Esophagus squamous epithelium (tissue), 5 donors: Measurements from ENCODE around the gene DENND10. TPM values are rescaled to one million over a fixed set of nuclear protein-coding genes. Genes with fewer than 3 reads are reported as not detected.
A peak's percentile ranks its signal among the peaks of the same experiment; 100 is the strongest.

Experiments
- DNase-seq: peaks from one replicate; lab custom pipeline; 2025; lab: John Stamatoyannopoulos, UW
- H3K27ac ChIP-seq, 4 donors: fragments of 200-600 bp; sonication (generic); one replicate each; pipeline ENCODE4 v1.5.1; 2016 to 2019; ENCODE audit warnings: mild to moderate bottlenecking in 1 of 4
- H3K27me3 ChIP-seq, 4 donors: fragments of 200-600 bp; sonication (generic); 1 replicate in 3 of 4; 2 replicates in 1 of 4; pipeline versions ENCODE4 v1.5.1 to v1.6.0; 2017 to 2021; ENCODE audit warnings: antibody characterized with exemption in 1 of 4
- H3K36me3 ChIP-seq, 3 donors: fragments of 200-600 bp; sonication (generic); one replicate each; pipeline ENCODE4 v1.5.1; 2016 to 2019
- H3K4me1 ChIP-seq, 3 donors: fragments of 200-600 bp; sonication (generic); one replicate each; pipeline ENCODE4 v1.5.1; 2017 to 2019
- H3K4me3 ChIP-seq, 4 donors: fragments of 200-600 bp; sonication (generic); 1 replicate in 3 of 4; 2 replicates in 1 of 4; pipeline ENCODE4 v1.5.1; 2016 to 2019; ENCODE audit warnings: mild to moderate bottlenecking in 2 of 4, moderate library complexity in 1 of 4
- H3K9me3 ChIP-seq, 3 donors: fragments of 200-600 bp; sonication (generic); one replicate each; pipeline ENCODE4 v1.5.1; 2016 to 2019
- CTCF ChIP-seq, 6 experiments: fragments of 450-650 bp in 4 of 6; fragments of 200-600 bp in 2 of 6; sonication (generic) in 2 of 6; IDR thresholded peaks; one replicate each; pipeline ENCODE4 v1.5.1; 2016 to 2019; ENCODE audit warnings: antibody characterized with exemption in 6 of 6, mild to moderate bottlenecking in 4 of 6, moderate library complexity in 4 of 6
- POLR2A ChIP-seq, 4 donors: fragments of 450-650 bp; IDR thresholded peaks; one replicate each; pipeline ENCODE4 v1.6.1; 2017; ENCODE audit warnings: antibody characterized with exemption in 4 of 4, mild to moderate bottlenecking in 4 of 4, moderate library complexity in 3 of 4
- WGBS, 2 donors: methylation state at CpG; one replicate each; pipeline ENCODE4 v1.1.5; 2018; 5-methylcytosine and 5-hydroxymethylcytosine counted together
- intact Hi-C: fragments of 100-400 bp; cut with DNase I; formaldehyde crosslinking; loops from one replicate; pipeline ENCODE4 v1.15.0; 2022
- total RNA-seq, 4 donors: library from RNA; depleted of rRNA; stranded (reverse); fragments of >200 nt; gene quantifications; one replicate each; pipeline ENCODE4 v1.1.0, GENCODE V29; 2016
- donor health status: DM: yes; HTN: yes; CAD: no.

The DENND10 gene, protein sequence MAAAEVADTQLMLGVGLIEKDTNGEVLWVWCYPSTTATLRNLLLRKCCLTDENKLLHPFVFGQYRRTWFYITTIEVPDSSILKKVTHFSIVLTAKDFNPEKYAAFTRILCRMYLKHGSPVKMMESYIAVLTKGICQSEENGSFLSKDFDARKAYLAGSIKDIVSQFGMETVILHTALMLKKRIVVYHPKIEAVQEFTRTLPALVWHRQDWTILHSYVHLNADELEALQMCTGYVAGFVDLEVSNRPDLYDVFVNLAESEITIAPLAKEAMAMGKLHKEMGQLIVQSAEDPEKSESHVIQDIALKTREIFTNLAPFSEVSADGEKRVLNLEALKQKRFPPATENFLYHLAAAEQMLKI
- 10 to 100 TPM; 20.8 to 43.6 (median 37.1) TPM for total RNA-seq

DNA sequence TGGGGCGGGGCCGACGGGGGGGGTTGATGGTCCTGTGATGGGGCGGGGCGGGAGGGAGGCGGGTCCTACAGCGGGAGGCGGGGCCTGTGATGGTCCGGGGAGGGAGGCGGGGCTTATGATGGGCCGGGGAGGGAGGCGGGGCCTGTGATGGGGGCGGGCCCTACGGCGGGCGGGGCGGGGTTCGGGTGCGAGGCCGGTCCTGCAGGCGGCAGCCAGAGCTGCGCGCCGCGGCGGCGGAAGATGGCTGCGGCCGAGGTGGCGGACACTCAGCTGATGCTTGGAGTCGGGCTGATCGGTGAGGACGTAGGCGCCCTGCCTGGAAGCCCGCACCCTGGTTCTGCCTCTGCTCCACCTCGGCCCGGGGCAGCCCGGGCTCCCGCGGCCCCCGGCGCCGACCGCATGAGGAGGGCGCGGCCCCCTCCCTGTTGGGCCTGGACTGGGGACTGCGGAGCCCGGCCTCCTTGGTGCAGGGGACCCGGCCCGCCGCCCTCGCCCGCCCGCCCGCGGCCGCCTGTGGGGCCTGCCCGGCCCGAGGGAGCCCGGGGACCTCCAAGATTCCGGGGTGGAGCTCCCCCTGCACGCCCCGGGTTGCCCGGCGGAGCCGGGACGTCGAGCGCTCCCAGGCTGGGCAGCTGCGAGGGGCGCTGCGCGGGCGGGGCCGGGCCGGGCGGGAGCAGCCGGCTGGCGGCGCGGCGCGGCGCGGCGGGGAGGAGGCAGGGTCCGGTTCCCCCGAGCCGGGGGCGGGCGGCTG, at the start of gene DENND10:
Gene DENND10, plus strand, starts transcription at position 211 of the 751 bp plus-strand sequence. Its CDS starts 30 bp downstream, at position 241.
- H3K27ac ChIP-seq: peak within 1 kb of the TSS; percentile 88 to 91 (median 90)
- peak; percentile 52 for DNase-seq

DNA sequence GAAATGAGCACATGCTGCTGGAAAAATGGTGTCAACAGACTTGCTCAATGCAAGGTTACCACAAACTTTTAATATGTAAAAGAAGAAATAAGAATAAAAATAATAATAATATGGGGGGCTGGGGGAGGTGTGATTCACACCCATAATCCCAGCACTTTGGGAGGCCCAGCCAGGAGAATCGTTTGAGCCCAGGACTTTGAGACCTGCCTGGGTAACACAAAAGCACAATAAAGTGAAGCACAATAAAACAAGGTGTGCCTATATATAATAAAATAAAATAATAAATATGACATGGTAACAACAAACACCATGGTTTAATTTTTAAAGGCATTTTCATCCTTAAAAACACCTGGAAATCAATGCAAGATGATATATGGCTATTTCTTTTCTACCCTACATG, 48.4 kb upstream of the DENND10 start:
- Histone ChIP-seq H3K4me1 (no peaks in the 10 kb centered on the region), H3K36me3 (peaks cover 19 to 100% (median 64%) of the 10 kb centered on the region in 3 donors), H3K27me3 (no peaks in the 10 kb centered on the region), H3K9me3 (no peaks in the 10 kb centered on the region), H3K27ac (no peak overlapping the region), H3K4me3 (no peak overlapping the region)
- DNase-seq: no peak
- intact Hi-C loops: no loop called here
- TF ChIP-seq CTCF (IDR thresholded peaks at IDR 0.05) (no peak), POLR2A (IDR thresholded peaks at IDR 0.05) (no peak)
- WGBS, 2 donors: 75 to 84% methylated on average over 1 of the region's 1 CpG

More for the DNA sequence above, at the start of gene DENND10:
- Histone ChIP-seq H3K4me1 (peaks cover 19 to 56% (median 25%) of the 10 kb centered on the region in 3 donors), H3K4me3 (peak within 1 kb of the TSS; percentile 73 to 96 (median 95)), H3K36me3 (peaks cover 0 to 18% (median 7%) of the 10 kb centered on the region in 3 donors), H3K9me3 (no peaks in the 10 kb centered on the region), H3K27me3 (no peaks in the 10 kb centered on the region)
- peak in 1 of 6 experiments; percentile 9 for TF ChIP-seq CTCF (IDR thresholded peaks at IDR 0.05)
- TF ChIP-seq POLR2A (IDR thresholded peaks at IDR 0.05): peak in 2 of 4 donors; percentile 83 to 91
- intact Hi-C loops: no loop called here
- WGBS, 2 donors: 0% methylated on average over 5 of the region's 91 CpGs; no CpG with 5 or more reads in 1 of the 2 donors

DNA sequence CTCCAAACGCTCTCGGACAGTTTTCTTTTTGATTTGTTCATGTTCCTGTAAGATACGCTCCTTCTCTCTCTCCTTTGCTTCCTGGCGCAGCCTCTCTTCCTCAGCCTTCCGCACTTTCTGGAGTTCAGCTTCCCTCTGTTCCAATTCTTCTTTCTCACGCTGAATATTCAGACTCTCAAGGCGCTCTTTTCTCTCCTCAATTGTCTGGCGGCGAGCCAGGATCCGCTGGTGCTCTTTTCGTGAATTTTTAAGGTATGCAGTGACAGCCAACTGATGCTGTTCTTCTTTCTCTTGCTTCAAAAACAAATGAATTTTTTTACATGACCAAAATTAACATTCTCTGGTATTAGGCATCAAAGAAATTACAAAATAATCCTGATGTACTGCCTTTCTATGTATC, 45.9 kb upstream of the DENND10 start:
- no peaks in the 10 kb centered on the region for H3K4me1 ChIP-seq
- TF ChIP-seq CTCF (IDR thresholded peaks at IDR 0.05): no peak
- TF ChIP-seq POLR2A (IDR thresholded peaks at IDR 0.05): no peak
- peaks cover 3 to 100% (median 59%) of the 10 kb centered on the region in 3 donors for H3K36me3 ChIP-seq
- intact Hi-C loops: no loop called here
- no peak for DNase-seq
- H3K27ac ChIP-seq: no peak overlapping the region
- 89 to 93% methylated on average over 11 of the region's 11 CpGs for WGBS, 2 donors
- no peaks in the 10 kb centered on the region for H3K9me3 ChIP-seq
- H3K4me3 ChIP-seq: no peak overlapping the region
- H3K27me3 ChIP-seq: no peaks in the 10 kb centered on the region

GRCh38 chr10:119059557-119059956, 44.4 kb upstream of the DENND10 start:
- no peak for TF ChIP-seq CTCF (IDR thresholded peaks at IDR 0.05)
- TF ChIP-seq POLR2A (IDR thresholded peaks at IDR 0.05): no peak
- 64 to 79% methylated on average over 4 of the region's 4 CpGs for WGBS, 2 donors
- peaks cover 13 to 100% (median 53%) of the 10 kb centered on the region in 3 donors for H3K36me3 ChIP-seq

DNA sequence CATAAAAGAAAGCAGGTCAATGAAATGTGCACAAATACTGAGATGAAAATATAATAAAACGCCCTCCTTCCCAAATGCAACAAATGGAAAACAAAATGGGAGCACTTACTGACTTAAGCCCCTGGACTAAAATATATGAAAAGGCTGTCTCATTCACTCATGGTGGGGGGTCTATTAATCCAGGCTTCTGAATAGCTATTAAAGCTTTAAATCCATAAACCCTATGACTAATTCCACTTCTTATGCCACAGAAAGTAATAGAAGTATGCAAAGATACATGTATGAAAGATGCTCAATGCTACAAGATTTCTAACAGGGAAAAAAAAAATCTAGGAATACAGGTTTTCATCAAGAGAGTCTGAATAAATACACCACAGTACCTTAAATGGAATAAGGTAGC, 43.8 kb upstream of the DENND10 start:
- no peak for TF ChIP-seq POLR2A (IDR thresholded peaks at IDR 0.05)
- TF ChIP-seq CTCF (IDR thresholded peaks at IDR 0.05): no peak
- 100% methylated on average over 1 of the region's 1 CpG for WGBS, 2 donors
- H3K27me3 ChIP-seq: no peaks in the 10 kb centered on the region
- H3K4me3 ChIP-seq: no peak overlapping the region
- no peak for DNase-seq
- intact Hi-C loops: no loop called here
- peaks cover 18 to 100% (median 53%) of the 10 kb centered on the region in 3 donors for H3K36me3 ChIP-seq
- H3K27ac ChIP-seq: no peak overlapping the region
- H3K9me3 ChIP-seq: no peaks in the 10 kb centered on the region
- no peaks in the 10 kb centered on the region for H3K4me1 ChIP-seq

More at GRCh38 chr10:119059557-119059956, 44.4 kb upstream of the DENND10 start:
- DNase-seq: no peak
- Histone ChIP-seq H3K4me3 (no peak overlapping the region), H3K4me1 (no peaks in the 10 kb centered on the region), H3K9me3 (no peaks in the 10 kb centered on the region), H3K27me3 (no peaks in the 10 kb centered on the region), H3K27ac (no peak overlapping the region)
- intact Hi-C loops: no loop called here
